ENCODE measurements around the gene POLA1.
"Not testable (repeated sequence)": the region's sequence is repeated elsewhere in the genome, so short reads cannot be mapped to it uniquely, and the experiment has no call there.

Gene POLA1

GRCh38 chrX:24796204-24796603 lies 102.5 kb downstream of the POLA1 start:
- DNase-seq (ENCODE audit: low spot score) = no peak

- no peak for DNase-seq (ENCODE audit: low spot score)
Measured at GRCh38 chrX:24799078-24799477, 105.4 kb downstream of the POLA1 start.

DNA sequence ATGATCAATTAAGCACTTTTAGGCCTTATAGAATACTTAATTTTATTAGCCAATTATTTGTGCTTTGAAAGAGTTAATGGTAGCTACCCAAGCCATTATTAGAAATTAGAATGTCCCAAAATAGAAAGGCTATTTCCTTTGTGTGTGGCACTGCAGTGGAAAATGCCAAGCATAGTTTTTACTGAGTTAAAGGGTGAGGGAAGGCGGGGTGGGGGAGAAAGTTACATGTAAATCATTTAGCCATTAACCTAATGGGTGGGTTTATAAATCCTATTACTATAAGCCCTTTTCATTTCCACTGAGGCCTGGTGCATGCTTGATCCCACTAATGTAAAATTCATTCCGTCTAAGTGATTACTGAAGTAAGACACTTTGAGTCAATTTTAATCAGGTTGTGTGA lies 105.8 kb downstream of the POLA1 start:
- DNase-seq (ENCODE audit: low spot score) = no peak

GRCh38 chrX:24805201-24805600 lies 111.5 kb downstream of the POLA1 start:
- DNase-seq (ENCODE audit: low spot score) = no peak

GRCh38 chrX:24819807-24820206 lies 126.1 kb downstream of the POLA1 start:
- not testable (repeated sequence) for DNase-seq (ENCODE audit: low spot score)

DNA sequence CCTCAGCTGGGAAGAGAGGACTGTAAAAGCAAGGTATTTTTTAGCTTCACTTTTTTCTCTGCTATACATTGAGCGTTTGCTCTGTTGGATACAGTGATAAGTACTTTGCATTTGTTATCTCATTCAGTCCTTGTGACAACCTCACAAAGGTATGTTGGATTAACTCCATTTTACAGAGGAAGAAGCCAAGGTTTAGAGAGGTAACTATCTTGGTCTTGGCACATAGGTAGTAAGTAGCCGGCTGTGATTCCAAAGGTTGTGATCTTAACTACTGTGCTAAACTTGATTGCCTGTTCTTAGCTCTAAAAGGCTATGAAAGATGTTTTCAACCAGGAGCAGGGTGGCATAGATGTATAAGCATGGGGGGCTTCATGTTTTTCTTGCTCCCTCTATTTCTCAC lies 134.4 kb downstream of the POLA1 start:
- no peak for DNase-seq (ENCODE audit: low spot score)

DNA sequence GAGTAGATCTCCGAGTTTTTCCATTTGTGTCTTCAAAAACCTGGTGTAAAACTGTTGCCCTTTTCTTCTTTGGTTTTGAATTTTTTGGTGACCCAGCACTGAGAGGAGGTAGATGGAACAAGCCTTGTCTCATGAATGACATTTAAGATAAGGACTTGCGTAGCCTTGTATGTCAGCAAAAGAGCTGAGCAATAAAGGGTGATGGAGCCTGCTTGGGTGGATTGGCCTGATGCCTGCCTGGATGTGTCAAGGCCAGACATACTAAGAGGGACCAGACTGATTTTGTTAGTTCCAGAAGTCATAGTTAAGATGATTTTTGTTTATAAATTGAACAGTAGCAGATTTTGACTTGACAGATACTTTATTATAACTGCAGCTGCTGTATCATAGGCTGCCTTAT lies 134.9 kb downstream of the POLA1 start:
- DNase-seq (ENCODE audit: low spot score) = no peak

- no peak for DNase-seq (ENCODE audit: low spot score)
Measured at GRCh38 chrX:24833695-24834094, 140.0 kb downstream of the POLA1 start.

- no peak for DNase-seq (ENCODE audit: low spot score)
Measured at GRCh38 chrX:24837966-24838365, 144.2 kb downstream of the POLA1 start.

DNA sequence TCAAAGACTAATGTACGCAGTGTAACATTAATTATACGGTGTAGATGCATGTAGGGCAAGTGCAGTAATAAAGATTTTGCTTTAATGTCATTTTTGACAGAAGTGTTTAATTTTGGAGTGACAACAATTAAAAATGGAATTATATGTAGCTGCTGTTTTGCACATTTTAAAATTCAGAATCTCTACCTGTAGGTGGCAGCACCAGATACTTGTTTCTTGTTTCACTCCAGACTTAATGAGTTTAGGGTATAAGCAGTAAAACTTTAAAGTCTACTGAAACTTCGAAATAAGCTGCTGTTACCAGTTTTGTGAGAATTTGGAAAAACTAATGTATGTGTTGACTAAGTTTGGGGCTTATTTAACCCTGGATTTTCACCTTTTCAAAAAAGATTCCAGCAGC lies 144.9 kb downstream of the POLA1 start:
- DNase-seq (ENCODE audit: low spot score) = no peak

DNA sequence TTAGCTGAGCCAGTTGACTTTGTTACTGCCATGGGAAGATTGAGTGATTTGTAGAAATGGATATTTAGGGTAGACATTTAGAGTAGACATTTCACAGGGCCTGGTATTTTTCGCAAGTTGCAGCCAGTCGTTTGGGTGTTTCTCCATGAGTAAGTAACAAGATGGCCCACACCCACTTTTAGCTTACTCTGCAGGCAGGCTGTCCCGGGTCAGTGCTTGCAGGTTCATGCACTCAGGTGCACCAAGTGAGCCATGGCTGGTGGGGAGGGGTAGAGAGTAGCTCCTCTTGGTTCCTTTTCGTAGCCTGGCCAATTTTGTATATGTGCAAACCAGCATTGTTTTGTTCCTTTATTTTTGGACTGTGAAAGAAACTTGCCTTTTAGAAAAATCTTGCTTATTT lies 145.6 kb downstream of the POLA1 start:
- DNase-seq (ENCODE audit: low spot score) = no peak

GRCh38 chrX:24842486-24842885 lies 148.8 kb downstream of the POLA1 start:
- DNase-seq (ENCODE audit: low spot score) = no peak

DNA sequence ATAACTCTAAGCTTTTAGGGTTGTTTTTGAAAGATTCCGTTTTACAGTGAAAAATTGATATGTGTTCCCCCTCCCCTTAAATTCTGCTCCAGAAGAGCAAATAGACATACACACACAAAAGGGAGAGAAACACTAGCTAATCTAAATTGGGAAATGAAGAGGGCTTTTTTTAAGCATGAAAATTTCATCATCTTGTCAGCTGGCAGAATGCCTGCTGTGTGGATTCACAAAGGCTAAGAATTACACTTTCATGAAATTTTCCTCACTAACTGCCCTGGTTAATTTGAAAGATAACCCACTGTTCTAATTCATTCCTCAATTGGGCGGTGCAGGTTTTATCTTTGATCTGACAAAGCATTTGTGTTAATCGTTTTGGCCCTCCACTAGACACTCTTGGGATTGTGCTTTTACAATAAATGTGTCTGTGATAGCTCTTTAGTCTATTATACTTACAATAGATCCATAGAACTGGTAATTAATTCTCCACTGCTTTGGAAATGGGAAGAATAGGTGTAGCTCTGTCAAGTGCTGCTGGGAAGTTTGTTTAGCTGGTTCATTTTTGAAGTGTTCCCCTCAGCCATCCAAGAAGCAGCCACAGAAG lies 152.9 kb downstream of the POLA1 start:
- no peak for DNase-seq (ENCODE audit: low spot score)

DNA sequence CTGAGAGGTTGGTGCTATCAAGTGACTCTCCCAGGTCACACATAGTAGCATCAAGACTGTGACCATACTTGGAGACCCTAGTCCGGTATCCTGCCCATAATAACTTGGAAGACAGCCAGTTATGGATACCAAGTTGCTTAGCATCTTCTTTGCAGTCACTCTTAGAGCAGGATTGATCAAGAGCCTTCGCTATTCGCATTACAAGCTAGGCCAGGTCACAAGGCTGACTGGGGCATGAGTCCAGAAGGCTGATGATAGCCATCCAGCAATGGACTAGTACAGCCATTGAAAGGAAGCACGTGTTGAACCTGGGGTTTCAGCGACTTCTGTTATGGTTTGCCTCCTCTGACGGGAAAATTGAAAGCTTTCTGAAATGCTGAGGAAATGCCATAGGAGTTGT lies 157.6 kb downstream of the POLA1 start:
- no peak for DNase-seq (ENCODE audit: low spot score)

GRCh38 chrX:24851780-24852179 lies 158.1 kb downstream of the POLA1 start:
- DNase-seq (ENCODE audit: low spot score) = no peak

- DNase-seq (ENCODE audit: low spot score) = no peak
Measured at GRCh38 chrX:24858004-24858746, 164.5 kb downstream of the POLA1 start.

DNA sequence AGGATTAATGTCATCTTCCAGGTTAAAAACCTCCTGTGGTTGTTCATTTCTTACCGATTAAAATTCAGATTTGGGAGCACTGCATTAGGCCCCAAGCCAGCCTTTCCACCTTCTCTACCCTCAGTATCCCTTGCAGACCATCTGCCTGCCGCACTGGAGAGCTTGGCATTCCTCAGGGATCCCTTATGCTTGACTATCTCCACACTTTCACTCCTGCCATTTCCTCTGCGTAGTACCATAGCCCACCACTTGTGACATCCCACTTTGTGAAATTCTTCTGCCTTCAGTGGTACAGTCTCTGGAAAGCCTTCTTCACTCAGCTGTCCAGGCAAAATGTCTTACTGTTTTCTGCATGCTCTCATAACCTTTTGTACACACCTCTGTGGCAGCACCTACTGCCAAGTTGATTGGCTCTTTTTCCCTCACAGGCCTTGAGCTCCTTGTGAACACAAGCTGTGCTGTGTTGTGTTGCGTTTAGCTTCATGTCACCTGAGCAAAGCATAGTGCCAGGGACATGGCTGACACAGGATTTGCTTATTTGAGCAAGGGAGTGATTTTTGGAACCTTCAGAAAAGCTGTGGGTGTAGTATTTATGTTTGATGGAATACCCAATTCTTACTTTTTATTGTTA lies 165.6 kb downstream of the POLA1 start:
- no peak for DNase-seq (ENCODE audit: low spot score)

DNA sequence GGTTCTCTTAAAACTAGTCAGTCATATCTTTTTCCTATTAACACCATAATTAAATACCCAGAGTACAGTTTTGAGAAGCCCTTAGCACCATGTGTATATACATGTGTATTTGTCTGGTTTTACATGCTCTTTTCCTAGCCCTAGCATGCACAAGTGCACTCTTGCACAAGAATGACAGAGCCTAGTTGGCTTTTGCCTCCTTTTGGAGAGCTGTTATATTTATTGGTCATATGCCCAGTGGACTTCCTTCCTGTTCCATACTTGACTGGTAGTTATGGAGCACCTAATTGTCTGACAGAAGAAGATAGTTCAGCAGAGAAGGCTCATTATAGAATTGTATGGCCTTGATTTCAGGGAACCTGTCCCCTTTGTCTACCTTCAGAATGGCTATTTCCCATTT lies 166.4 kb downstream of the POLA1 start:
- DNase-seq (ENCODE audit: low spot score) = no peak

DNA sequence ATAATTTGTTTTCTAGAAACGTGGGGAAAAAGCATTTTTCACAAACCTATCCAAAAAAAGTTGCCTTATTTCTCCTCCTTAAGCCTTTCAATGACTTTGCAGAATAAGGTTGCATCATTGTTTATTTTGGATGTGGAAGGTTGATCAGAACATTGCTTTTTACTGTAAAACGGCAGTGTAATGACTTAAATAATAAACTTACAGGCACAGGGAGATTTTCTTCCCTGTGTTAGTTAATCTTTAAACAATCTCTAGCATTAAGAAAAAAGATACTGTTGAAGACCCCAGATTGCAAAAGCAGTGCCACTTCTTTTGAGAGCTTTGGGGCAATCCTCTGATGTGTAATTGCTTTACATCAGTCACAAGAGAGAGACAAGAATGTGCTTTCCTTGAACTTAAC lies 168.6 kb downstream of the POLA1 start:
- DNase-seq (ENCODE audit: low spot score) = no peak

DNA sequence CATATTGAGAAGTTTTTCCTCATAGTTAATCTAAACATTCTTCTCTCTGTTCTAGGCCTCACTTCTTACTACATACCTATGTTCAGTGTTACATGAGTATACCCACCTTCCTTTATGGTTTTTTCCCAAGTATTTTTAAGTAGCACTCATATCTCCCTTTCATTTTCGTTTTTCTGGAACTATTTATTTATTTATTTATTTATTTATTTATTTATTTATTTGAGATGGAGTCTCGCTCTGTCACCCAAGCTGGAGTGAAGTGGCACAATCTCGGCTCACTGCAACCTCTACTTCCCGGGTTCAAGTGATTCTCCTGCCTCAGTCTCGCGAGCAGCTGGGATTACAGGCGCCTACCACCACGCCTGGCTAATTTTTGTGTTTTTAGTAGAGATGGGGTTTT lies 170.1 kb downstream of the POLA1 start:
- not testable (repeated sequence) for DNase-seq (ENCODE audit: low spot score)

GRCh38 chrX:24870143-24870542 lies 176.4 kb downstream of the POLA1 start:
- no peak for DNase-seq (ENCODE audit: low spot score)

GRCh38 chrX:24874604-24875247 lies 181.0 kb downstream of the POLA1 start:
- DNase-seq (ENCODE audit: low spot score) = no peak
